Smooth muscle cell (in vitro differentiated cells): ENCODE results near the gene PAK5. TPM values are rescaled to one million over a fixed set of nuclear protein-coding genes. Genes with fewer than 3 reads are reported as not detected.
A peak's percentile ranks its signal among the peaks of the same experiment; 100 is the strongest.

Experiments
- DNase-seq: peaks from one replicate; lab custom pipeline; 2025; ENCODE audit not compliant: unreplicated experiment; lab: John Stamatoyannopoulos, UW
- H2AFZ ChIP-seq: fragments of 200-600 bp; sonication (generic); 2 replicates; pipeline ENCODE4 v1.6.0; 2016; ENCODE audit warnings: antibody characterized with exemption, low read depth, mild to moderate bottlenecking
- H3F3A ChIP-seq: fragments of 200-600 bp; sonication (generic); 2 replicates; pipeline ENCODE4 v1.6.0; 2017; ENCODE audit warnings: antibody characterized with exemption, low read depth
- H3K27ac ChIP-seq: fragments of 200-600 bp; sonication (generic); 2 replicates; pipeline ENCODE4 v1.5.1; 2016; ENCODE audit warnings: low read depth, mild to moderate bottlenecking
- H3K27me3 ChIP-seq: fragments of 200-600 bp; sonication (generic); 2 replicates; pipeline ENCODE4 v1.6.1; 2016; ENCODE audit warnings: low read depth, mild to moderate bottlenecking
- H3K36me3 ChIP-seq: fragments of 200-600 bp; sonication (generic); 2 replicates; pipeline ENCODE4 v1.5.1; 2016; ENCODE audit warnings: low read depth
- H3K4me1 ChIP-seq: fragments of 200-600 bp; sonication (generic); 2 replicates; pipeline ENCODE4 v1.5.1; 2016; ENCODE audit warnings: low read depth
- H3K4me2 ChIP-seq: fragments of 200-600 bp; sonication (generic); 2 replicates; pipeline ENCODE4 v1.6.0; 2016; ENCODE audit warnings: mild to moderate bottlenecking
- H3K4me3 ChIP-seq: fragments of 200-600 bp; sonication (generic); 2 replicates; pipeline ENCODE4 v1.5.1; 2016; ENCODE audit warnings: mild to moderate bottlenecking
- H3K79me2 ChIP-seq: fragments of 200-600 bp; sonication (generic); 2 replicates; pipeline ENCODE4 v1.6.0; 2016; ENCODE audit warnings: low read depth, mild to moderate bottlenecking
- H3K9ac ChIP-seq: fragments of 200-600 bp; sonication (generic); 2 replicates; pipeline ENCODE4 v1.6.0; 2016; ENCODE audit warnings: low read depth
- H3K9me3 ChIP-seq: fragments of 200-600 bp; sonication (generic); replicated peaks from 2 replicates; pipeline ENCODE4 v1.5.1; 2016; ENCODE audit warnings: low read depth
- H4K20me1 ChIP-seq: fragments of 200-600 bp; sonication (generic); 2 replicates; pipeline ENCODE4 v1.6.0; 2016; ENCODE audit warnings: low read depth
- CTCF ChIP-seq: fragments of 200-600 bp; sonication (generic); IDR thresholded peaks from 2 replicates; pipeline ENCODE4 v1.5.1; 2017; ENCODE audit warnings: borderline replicate concordance, mild to moderate bottlenecking, antibody characterized with exemption; ENCODE audit not compliant: insufficient read depth, poor library complexity, severe bottlenecking
- WGBS: methylation state at CpG from one replicate; pipeline ENCODE4 v1.1.7; 2016; ENCODE audit warnings: low lambda C conversion rate; 5-methylcytosine and 5-hydroxymethylcytosine counted together
- polyA plus RNA-seq: library from polyadenylated mRNA; unstranded; fragments of >200 nt; fragmentation: Nextera tagmentation; extraction: Ambion mirVana; gene quantifications from 2 replicates; pipeline ENCODE4 v1.2.1, GENCODE V29; 2016
- total RNA-seq: library from RNA; depleted of rRNA; stranded (reverse); fragments of >200 nt; gene quantifications from 2 replicates; pipeline ENCODE4 v1.2.3, GENCODE V29; 2014

Gene PAK5
- total and polyA plus RNA-seq, 2 experiments from 2014 or later = 0.13 TPM; not detected in 1

GRCh38 chr20:9609887-9610502 lies 228.9 kb downstream of the PAK5 start:
- peak; percentile 5 for DNase-seq
- Histone ChIP-seq H3F3A (no peaks in the 10 kb centered on the region), H3K9me3 (no peaks in the 10 kb centered on the region), H3K4me1 (no peaks in the 10 kb centered on the region), H3K4me2 (no peak overlapping the region), H3K27me3 (no peaks in the 10 kb centered on the region), H2AFZ (no peak overlapping the region), H3K79me2 (no peaks in the 10 kb centered on the region), H3K4me3 (no peak overlapping the region), H3K36me3 (no peaks in the 10 kb centered on the region), H3K9ac (no peak overlapping the region), H4K20me1 (no peaks in the 10 kb centered on the region), H3K27ac (no peak overlapping the region)
- peak; percentile 73 for TF ChIP-seq CTCF
- 31% methylated on average over 7 of the region's 7 CpGs for WGBS

- H2AFZ ChIP-seq = no peak overlapping the region
- no peaks in the 10 kb centered on the region for H3K36me3 ChIP-seq
- H3K27me3 ChIP-seq = no peaks in the 10 kb centered on the region
- no peak overlapping the region for H3K9ac ChIP-seq
- H3F3A ChIP-seq = no peaks in the 10 kb centered on the region
- H3K4me3 ChIP-seq = no peak overlapping the region
- 90% methylated on average over 5 of the region's 5 CpGs for WGBS
- no peak overlapping the region for H3K4me2 ChIP-seq
- no peaks in the 10 kb centered on the region for H3K4me1 ChIP-seq
- no peak overlapping the region for H3K27ac ChIP-seq
- TF ChIP-seq CTCF = no peak
- DNase-seq = no peak
- no peaks in the 10 kb centered on the region for H3K9me3 ChIP-seq
- no peaks in the 10 kb centered on the region for H3K79me2 ChIP-seq
- H4K20me1 ChIP-seq = no peaks in the 10 kb centered on the region
These were observed 230.1 kb downstream of the PAK5 start for GRCh38 chr20:9608639-9609340.

- Histone ChIP-seq H3K9me3 (no peaks in the 10 kb centered on the region), H3K27ac (no peak overlapping the region), H3K9ac (no peak overlapping the region), H3K36me3 (no peaks in the 10 kb centered on the region), H3K4me2 (no peak overlapping the region), H3K4me1 (peaks cover 4% of the 10 kb centered on the region), H3K27me3 (peaks cover 6% of the 10 kb centered on the region), H3K4me3 (no peak overlapping the region), H4K20me1 (no peaks in the 10 kb centered on the region), H3K79me2 (no peaks in the 10 kb centered on the region), H3F3A (no peaks in the 10 kb centered on the region), H2AFZ (no peak overlapping the region)
- 73% methylated on average over 4 of the region's 4 CpGs for WGBS
- TF ChIP-seq CTCF = no peak
- DNase-seq = no peak
These were observed 236.1 kb downstream of the PAK5 start for GRCh38 chr20:9602847-9603183.

GRCh38 chr20:9600562-9600961 lies 238.3 kb downstream of the PAK5 start:
- Histone ChIP-seq H3F3A (no peaks in the 10 kb centered on the region), H3K27me3 (peaks cover 6% of the 10 kb centered on the region), H3K9ac (no peak overlapping the region), H4K20me1 (no peaks in the 10 kb centered on the region), H3K36me3 (no peaks in the 10 kb centered on the region), H2AFZ (no peak overlapping the region), H3K4me1 (peaks cover 4% of the 10 kb centered on the region), H3K79me2 (no peaks in the 10 kb centered on the region), H3K27ac (no peak overlapping the region), H3K9me3 (no peaks in the 10 kb centered on the region), H3K4me3 (no peak overlapping the region), H3K4me2 (no peak overlapping the region)
- DNase-seq = no peak
- 59% methylated on average over 1 of the region's 1 CpG for WGBS
- TF ChIP-seq CTCF = no peak
